ENCODE data around the gene YPEL1. TPM values are rescaled to one million over a fixed set of nuclear protein-coding genes. Genes with fewer than 3 reads are reported as not detected.

Gene YPEL1
- total and polyA plus RNA-seq, 2 of the 13 experiments (the other 11 are each of a cell fraction or from before 2014, with no cell fraction given), result 0.33 to 2.5 TPM

- Histone ChIP-seq H2AFZ (ENCODE audit: low read length) (no peak overlapping the region), H3K4me1 (ENCODE audit: insufficient read depth, low read length) (peaks cover 21% of the 10 kb centered on the region), H3K79me2 (ENCODE audit: insufficient read depth, low read length) (no peaks in the 10 kb centered on the region), H3K4me3 (replicated peaks in 1 of 3; ENCODE audit: insufficient read depth in 1 of 3, low read depth in 2 of 3, low read length in 3 of 3) (no peak overlapping the region), H4K20me1 (ENCODE audit: insufficient read depth, low read length) (no peaks in the 10 kb centered on the region; the same call in 1 of the 2 replicates), H3K4me2 (ENCODE audit: low read depth, low read length) (no peak overlapping the region), H3K36me3 (replicated peaks in 1 of 2; ENCODE audit: control insufficient read depth in 1 of 2, insufficient read depth in 2 of 2, low read length in 2 of 2) (peaks cover 16 to 46% of the 10 kb centered on the region in 2 experiments), H3K27me3 (ENCODE audit: control insufficient read depth in 1 of 2, insufficient read depth in 2 of 2, low read length in 2 of 2) (no peaks in the 10 kb centered on the region), H3K9ac (ENCODE audit: insufficient read depth, low read depth, low read length) (no peak overlapping the region), H3K9me3 (ENCODE audit: low read length) (no peaks in the 10 kb centered on the region), H3K27ac (ENCODE audit: extremely low read length, insufficient read depth, low read length) (no peak overlapping the region)
- no TSS peak for BruUV-seq (replicated peaks)
- POLR2A ChIA-PET, result no interaction called here
- ATAC-seq (no peak), FAIRE-seq (no peak), DNase-seq (ENCODE audit: low spot score) (no peak)
- in situ Hi-C loops (cut with HindIII; ENCODE audit: extremely low pct_ligation_motif_present, low pct_unique_long_range_greater_than_20kb) (no loop called here), intact Hi-C loops (cut with micrococcal nuclease; ENCODE audit: unreplicated experiment) (no loop called here)
- TF ChIP-seq KDM6A (CRISPR knock-in tag; IDR thresholded peaks at IDR 0.05; ENCODE audit: low read depth) (no peak), SKIL (CRISPR knock-in tag; IDR thresholded peaks at IDR 0.05; ENCODE audit: borderline replicate concordance) (no peak), KLF12 (CRISPR knock-in tag; IDR thresholded peaks at IDR 0.05; ENCODE audit: borderline replicate concordance) (no peak), DZIP1 (CRISPR knock-in tag; IDR thresholded peaks at IDR 0.05) (no peak), NKX3-1 (CRISPR knock-in tag; IDR thresholded peaks at IDR 0.05) (no peak), ZSCAN20 (CRISPR knock-in tag; IDR thresholded peaks at IDR 0.05; ENCODE audit: borderline replicate concordance) (no peak)
- CTCF ChIA-PET (ENCODE audit: low intra/inter-chr PET ratio, low total read pairs), result no interaction called here
- WGBS (ENCODE audit: low lambda C conversion rate), result 83% methylated on average over 4 of the region's 4 CpGs
These were observed 23.5 kb upstream of the YPEL1 start for GRCh38 chr22:21759093-21759492.

All from HepG2 (cell line).